Measurements from ENCODE around the gene UBE4A.

The UBE4A gene

GRCh38 chr11:118341815-118342489, 17.4 kb upstream of the UBE4A start:
- Histone ChIP-seq H3K4me3 (ENCODE audit: low read length) (no peak overlapping the region), H3K27ac (ENCODE audit: low read depth, low read length) (no peak overlapping the region), H3K4me1 (ENCODE audit: insufficient read depth, low read length) (0 out of 2 replicates have a peak, but pooled peaks cover 3% of the 10 kb centered on the region), H3K27me3 (ENCODE audit: insufficient read depth, low read length) (peaks cover 2% of the 10 kb centered on the region), H3K36me3 (ENCODE audit: insufficient read depth, low read length) (no peaks in the 10 kb centered on the region), H3K9me3 (ENCODE audit: insufficient read depth, low read depth, low read length) (no peaks in the 10 kb centered on the region), H3K9ac (ENCODE audit: low read depth, low read length) (no peak overlapping the region)
- WGBS: 95% methylated on average over 5 of the region's 5 CpGs

GRCh38 chr11:118342503-118343161, 16.8 kb upstream of the UBE4A start, which contains the start of gene CD3D:
CD3D (minus strand) TSS chr11:118342705; CDS start chr11:118342607, 98 bp downstream.
- Histone ChIP-seq H3K27ac (ENCODE audit: low read depth, low read length) (no peak within 1 kb of the TSS), H3K27me3 (ENCODE audit: insufficient read depth, low read length) (peaks cover 7% of the 10 kb centered on the region), H3K36me3 (ENCODE audit: insufficient read depth, low read length) (no peaks in the 10 kb centered on the region), H3K4me1 (ENCODE audit: insufficient read depth, low read length) (0 out of 2 replicates have a peak, but pooled peaks cover 3% of the 10 kb centered on the region), H3K4me3 (ENCODE audit: low read length) (no peak within 1 kb of the TSS), H3K9ac (ENCODE audit: low read depth, low read length) (no peak within 1 kb of the TSS), H3K9me3 (ENCODE audit: insufficient read depth, low read depth, low read length) (no peaks in the 10 kb centered on the region)
- 77% methylated on average over 13 of the region's 13 CpGs for WGBS

GRCh38 chr11:118343248-118343647, 16.2 kb upstream of the UBE4A start:
- no peak overlapping the region for H3K9ac ChIP-seq (ENCODE audit: low read depth, low read length)
- no peaks in the 10 kb centered on the region for H3K36me3 ChIP-seq (ENCODE audit: insufficient read depth, low read length)
- no peak overlapping the region for H3K27ac ChIP-seq (ENCODE audit: low read depth, low read length)
- 0 out of 2 replicates have a peak, but pooled peaks cover 3% of the 10 kb centered on the region for H3K4me1 ChIP-seq (ENCODE audit: insufficient read depth, low read length)
- H3K9me3 ChIP-seq (ENCODE audit: insufficient read depth, low read depth, low read length): no peaks in the 10 kb centered on the region
- peaks cover 12% of the 10 kb centered on the region for H3K27me3 ChIP-seq (ENCODE audit: insufficient read depth, low read length)
- 84% methylated on average over 9 of the region's 9 CpGs for WGBS
- no peak overlapping the region for H3K4me3 ChIP-seq (ENCODE audit: low read length)

GRCh38 chr11:118343981-118344515, 15.4 kb upstream of the UBE4A start, which contains the start of gene CD3G:
CD3G (plus strand) TSS chr11:118344344; CDS start chr11:118344424, 80 bp downstream.
- 85% methylated on average over 6 of the region's 6 CpGs for WGBS
- H3K9me3 ChIP-seq (ENCODE audit: insufficient read depth, low read depth, low read length): no peaks in the 10 kb centered on the region
- H3K27me3 ChIP-seq (ENCODE audit: insufficient read depth, low read length): peaks cover 19% of the 10 kb centered on the region
- H3K36me3 ChIP-seq (ENCODE audit: insufficient read depth, low read length): no peaks in the 10 kb centered on the region
- 0 out of 2 replicates have a peak, but pooled peaks cover 3% of the 10 kb centered on the region for H3K4me1 ChIP-seq (ENCODE audit: insufficient read depth, low read length)
- no peak within 1 kb of the TSS for H3K9ac ChIP-seq (ENCODE audit: low read depth, low read length)
- no peak within 1 kb of the TSS for H3K27ac ChIP-seq (ENCODE audit: low read depth, low read length)
- H3K4me3 ChIP-seq (ENCODE audit: low read length): no peak within 1 kb of the TSS

DNA sequence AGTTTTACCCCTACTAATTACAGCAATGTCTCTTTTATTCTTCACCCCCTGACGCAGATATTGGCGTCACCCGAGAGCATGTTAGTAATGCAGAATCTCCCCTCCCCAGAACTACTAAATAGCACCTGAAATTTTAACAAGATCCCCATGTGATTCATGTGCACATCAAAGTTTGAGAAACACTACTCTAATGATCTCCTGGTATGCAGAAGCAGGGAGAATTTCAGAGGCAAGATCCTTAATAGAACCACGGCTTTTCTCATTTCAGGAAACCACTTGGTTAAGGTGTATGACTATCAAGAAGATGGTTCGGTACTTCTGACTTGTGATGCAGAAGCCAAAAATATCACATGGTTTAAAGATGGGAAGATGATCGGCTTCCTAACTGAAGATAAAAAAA, 9.9 kb upstream of the UBE4A start:
- Histone ChIP-seq H3K4me1 (ENCODE audit: insufficient read depth, low read length) (no peaks in the 10 kb centered on the region), H3K27ac (ENCODE audit: low read depth, low read length) (no peak overlapping the region), H3K9ac (ENCODE audit: low read depth, low read length) (no peak overlapping the region), H3K4me3 (ENCODE audit: low read length) (no peak overlapping the region), H3K27me3 (ENCODE audit: insufficient read depth, low read length) (peaks cover 28% of the 10 kb centered on the region), H3K36me3 (ENCODE audit: insufficient read depth, low read length) (no peaks in the 10 kb centered on the region), H3K9me3 (ENCODE audit: insufficient read depth, low read depth, low read length) (no peaks in the 10 kb centered on the region)
- WGBS: 93% methylated on average over 6 of the region's 6 CpGs

DNA sequence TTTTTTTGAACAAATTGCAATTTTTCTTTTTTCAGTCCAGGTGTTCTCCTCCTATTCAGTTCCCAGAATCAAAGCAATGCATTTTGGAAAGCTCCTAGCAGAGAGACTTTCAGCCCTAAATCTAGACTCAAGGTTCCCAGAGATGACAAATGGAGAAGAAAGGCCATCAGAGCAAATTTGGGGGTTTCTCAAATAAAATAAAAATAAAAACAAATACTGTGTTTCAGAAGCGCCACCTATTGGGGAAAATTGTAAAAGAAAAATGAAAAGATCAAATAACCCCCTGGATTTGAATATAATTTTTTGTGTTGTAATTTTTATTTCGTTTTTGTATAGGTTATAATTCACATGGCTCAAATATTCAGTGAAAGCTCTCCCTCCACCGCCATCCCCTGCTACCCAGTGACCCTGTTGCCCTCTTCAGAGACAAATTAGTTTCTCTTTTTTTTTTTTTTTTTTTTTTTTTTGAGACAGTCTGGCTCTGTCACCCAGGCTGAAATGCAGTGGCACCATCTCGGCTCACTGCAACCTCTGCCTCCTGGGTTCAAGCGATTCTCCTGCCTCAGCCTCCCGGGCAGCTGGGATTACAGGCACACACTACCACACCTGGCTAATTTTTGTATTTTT, 6.2 kb upstream of the UBE4A start:
- Histone ChIP-seq H3K27ac (ENCODE audit: low read depth, low read length) (no peak overlapping the region), H3K9me3 (ENCODE audit: insufficient read depth, low read depth, low read length) (no peaks in the 10 kb centered on the region), H3K27me3 (ENCODE audit: insufficient read depth, low read length) (peaks cover 31% of the 10 kb centered on the region), H3K4me3 (ENCODE audit: low read length) (no peak overlapping the region), H3K9ac (ENCODE audit: low read depth, low read length) (no peak overlapping the region), H3K4me1 (ENCODE audit: insufficient read depth, low read length) (no peaks in the 10 kb centered on the region), H3K36me3 (ENCODE audit: insufficient read depth, low read length) (no peaks in the 10 kb centered on the region)
- WGBS: 29% methylated on average over 4 of the region's 6 CpGs

DNA sequence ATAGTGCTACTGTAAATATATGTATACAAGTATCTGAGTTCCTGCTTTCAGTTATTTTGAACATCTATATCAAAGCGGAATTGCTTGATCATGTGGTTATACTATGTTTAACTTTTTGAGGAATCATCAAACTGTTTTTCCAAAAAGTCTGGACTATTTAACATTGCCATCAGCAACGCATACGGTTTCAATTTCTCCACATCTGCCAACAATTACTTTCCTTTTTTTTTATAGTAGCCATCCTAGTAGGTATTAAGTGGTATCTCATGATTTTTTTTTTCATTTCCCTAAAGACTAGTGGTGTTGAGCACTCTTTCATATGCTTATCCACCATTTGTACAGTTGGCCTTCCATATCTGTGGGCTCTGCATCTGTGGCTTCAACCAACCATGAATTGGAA, 1.3 kb upstream of the UBE4A start:
- H3K4me3 ChIP-seq (ENCODE audit: low read length): no peak overlapping the region
- peaks cover 19% of the 10 kb centered on the region; the same call in 1 of the 2 replicates for H3K27me3 ChIP-seq (ENCODE audit: insufficient read depth, low read length)
- H3K36me3 ChIP-seq (ENCODE audit: insufficient read depth, low read length): no peaks in the 10 kb centered on the region
- WGBS: 67% methylated on average over 2 of the region's 3 CpGs
- H3K27ac ChIP-seq (ENCODE audit: low read depth, low read length): no peak overlapping the region
- no peak overlapping the region for H3K9ac ChIP-seq (ENCODE audit: low read depth, low read length)
- H3K9me3 ChIP-seq (ENCODE audit: insufficient read depth, low read depth, low read length): 0 out of 2 replicates have a peak, but pooled peaks cover 4% of the 10 kb centered on the region
- H3K4me1 ChIP-seq (ENCODE audit: insufficient read depth, low read length): peaks cover 7% of the 10 kb centered on the region; the same call in 1 of the 2 replicates

DNA sequence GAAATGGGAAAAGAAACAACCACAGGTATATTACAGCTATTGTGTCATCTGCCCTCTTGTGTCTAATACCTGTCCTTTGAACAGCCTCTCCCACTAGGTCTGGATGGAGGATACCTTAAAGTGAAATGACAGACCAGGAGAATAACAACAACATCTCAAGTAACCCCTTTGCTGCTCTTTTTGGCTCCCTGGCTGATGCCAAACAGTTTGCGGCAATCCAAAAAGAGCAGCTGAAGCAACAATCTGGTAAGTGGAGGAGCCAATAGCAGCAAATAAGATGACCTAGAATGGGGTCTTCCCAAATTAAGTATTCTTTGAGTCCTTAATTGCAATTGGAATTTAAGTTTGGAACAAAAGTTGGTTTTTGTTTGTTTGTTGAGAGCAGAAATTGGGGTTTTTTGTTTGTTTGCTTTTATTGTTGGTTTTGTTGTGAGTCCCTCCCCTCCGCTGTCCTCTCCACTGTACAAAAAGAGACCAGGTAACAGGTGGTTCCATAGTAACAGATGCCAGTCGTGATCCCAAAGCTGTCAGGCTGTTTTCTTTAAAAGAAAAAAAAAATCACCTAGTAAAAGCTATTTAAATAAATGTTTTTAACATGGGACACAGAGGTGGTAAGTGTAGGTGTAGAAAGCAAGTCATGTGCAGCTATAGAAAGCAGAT, 5.7 kb downstream of the UBE4A start:
- WGBS: 97% methylated on average over 1 of the region's 3 CpGs
- H3K9ac ChIP-seq (ENCODE audit: low read depth, low read length): no peak overlapping the region
- no peak overlapping the region for H3K4me3 ChIP-seq (ENCODE audit: low read length)
- H3K9me3 ChIP-seq (ENCODE audit: insufficient read depth, low read depth, low read length): no peaks in the 10 kb centered on the region
- peaks cover 6% of the 10 kb centered on the region; the same call in 1 of the 2 replicates for H3K4me1 ChIP-seq (ENCODE audit: insufficient read depth, low read length)
- no peaks in the 10 kb centered on the region for H3K27me3 ChIP-seq (ENCODE audit: insufficient read depth, low read length)
- H3K27ac ChIP-seq (ENCODE audit: low read depth, low read length): no peak overlapping the region
- H3K36me3 ChIP-seq (ENCODE audit: insufficient read depth, low read length): peaks cover 46% of the 10 kb centered on the region

- H3K9ac ChIP-seq (ENCODE audit: low read depth, low read length): no peak overlapping the region
- no peaks in the 10 kb centered on the region for H3K27me3 ChIP-seq (ENCODE audit: insufficient read depth, low read length)
- H3K27ac ChIP-seq (ENCODE audit: low read depth, low read length): no peak overlapping the region
- 96% methylated on average over 1 of the region's 1 CpG for WGBS
- H3K9me3 ChIP-seq (ENCODE audit: insufficient read depth, low read depth, low read length): no peaks in the 10 kb centered on the region
- peaks cover 58% of the 10 kb centered on the region for H3K36me3 ChIP-seq (ENCODE audit: insufficient read depth, low read length)
- H3K4me3 ChIP-seq (ENCODE audit: low read length): no peak overlapping the region
- H3K4me1 ChIP-seq (ENCODE audit: insufficient read depth, low read length): no peaks in the 10 kb centered on the region
Measured at GRCh38 chr11:118366287-118366686, 6.9 kb downstream of the UBE4A start.

DNA sequence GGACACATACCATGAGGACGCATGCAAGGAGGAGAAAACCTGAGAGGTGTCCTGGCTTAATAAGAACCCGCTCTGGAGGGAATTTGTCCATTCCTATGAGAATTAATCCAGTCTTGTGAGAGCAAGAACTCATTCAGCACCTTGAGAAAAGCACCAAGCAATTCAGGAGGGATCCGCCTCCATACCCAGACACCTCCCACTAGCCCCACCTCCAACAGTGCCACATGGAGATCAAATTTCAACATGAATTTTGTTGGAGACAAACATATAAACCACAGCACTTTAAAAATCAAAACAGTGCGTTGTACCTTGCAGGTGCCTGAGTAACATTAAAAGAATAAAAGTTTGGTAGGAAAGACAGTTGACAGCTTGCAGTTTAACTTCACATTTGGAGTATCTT, 11.4 kb downstream of the UBE4A start:
- Histone ChIP-seq H3K4me1 (ENCODE audit: insufficient read depth, low read length) (no peaks in the 10 kb centered on the region), H3K9me3 (ENCODE audit: insufficient read depth, low read depth, low read length) (no peaks in the 10 kb centered on the region), H3K4me3 (ENCODE audit: low read length) (no peak overlapping the region), H3K27me3 (ENCODE audit: insufficient read depth, low read length) (no peaks in the 10 kb centered on the region), H3K27ac (ENCODE audit: low read depth, low read length) (no peak overlapping the region), H3K9ac (ENCODE audit: low read depth, low read length) (no peak overlapping the region), H3K36me3 (ENCODE audit: insufficient read depth, low read length) (peaks cover 87% of the 10 kb centered on the region)
- WGBS: 81% methylated on average over 4 of the region's 4 CpGs

All from HUES64 (cell line).